Measurements from ENCODE around the gene BIN1. TPM values are rescaled to one million over a fixed set of nuclear protein-coding genes. Genes with fewer than 3 reads are reported as not detected.
A peak's percentile ranks its signal among the peaks of the same experiment; 100 is the strongest.

The BIN1 gene
- total and polyA plus RNA-seq, 8 donors = 32.0 to 98.7 (median 76.7) TPM

DNA sequence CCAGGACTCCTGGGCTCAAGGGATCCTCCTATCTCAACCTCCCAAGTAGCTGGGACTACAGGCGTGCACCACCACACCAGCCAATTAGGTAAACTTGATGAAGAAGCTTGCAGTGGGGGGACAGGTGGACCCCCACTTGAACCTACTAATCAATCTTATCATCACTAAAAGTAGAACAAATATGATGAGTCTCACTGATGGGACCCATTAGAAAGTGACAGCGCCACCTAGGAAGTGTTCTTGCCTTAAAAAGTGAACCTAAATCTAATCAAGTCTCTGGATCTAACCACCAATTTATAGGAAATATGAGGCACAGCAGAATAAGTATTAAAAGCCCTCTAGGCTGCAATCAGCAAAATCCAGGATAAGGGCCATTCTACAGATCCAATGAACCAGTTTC, 79.2 kb downstream of the BIN1 start:
- Histone ChIP-seq H3K36me3 (no peaks in the 10 kb centered on the region), H3K27ac (no peak overlapping the region), H3K27me3 (peaks cover 6 to 39% of the 10 kb centered on the region in 2 donors), H3K4me3 (no peak overlapping the region), H3K9me3 (peaks cover 0 to 6% of the 10 kb centered on the region in 2 donors), H3K4me1 (peaks cover 0 to 12% of the 10 kb centered on the region in 2 donors)
- DNase-seq (no peak), ATAC-seq (no peak)
- TF ChIP-seq, protein P1, sequence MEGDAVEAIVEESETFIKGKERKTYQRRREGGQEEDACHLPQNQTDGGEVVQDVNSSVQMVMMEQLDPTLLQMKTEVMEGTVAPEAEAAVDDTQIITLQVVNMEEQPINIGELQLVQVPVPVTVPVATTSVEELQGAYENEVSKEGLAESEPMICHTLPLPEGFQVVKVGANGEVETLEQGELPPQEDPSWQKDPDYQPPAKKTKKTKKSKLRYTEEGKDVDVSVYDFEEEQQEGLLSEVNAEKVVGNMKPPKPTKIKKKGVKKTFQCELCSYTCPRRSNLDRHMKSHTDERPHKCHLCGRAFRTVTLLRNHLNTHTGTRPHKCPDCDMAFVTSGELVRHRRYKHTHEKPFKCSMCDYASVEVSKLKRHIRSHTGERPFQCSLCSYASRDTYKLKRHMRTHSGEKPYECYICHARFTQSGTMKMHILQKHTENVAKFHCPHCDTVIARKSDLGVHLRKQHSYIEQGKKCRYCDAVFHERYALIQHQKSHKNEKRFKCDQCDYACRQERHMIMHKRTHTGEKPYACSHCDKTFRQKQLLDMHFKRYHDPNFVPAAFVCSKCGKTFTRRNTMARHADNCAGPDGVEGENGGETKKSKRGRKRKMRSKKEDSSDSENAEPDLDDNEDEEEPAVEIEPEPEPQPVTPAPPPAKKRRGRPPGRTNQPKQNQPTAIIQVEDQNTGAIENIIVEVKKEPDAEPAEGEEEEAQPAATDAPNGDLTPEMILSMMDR (IDR thresholded peaks at IDR 0.05) = no peak
- intact Hi-C loops (cut with DNase I) = no loop called here

DNA sequence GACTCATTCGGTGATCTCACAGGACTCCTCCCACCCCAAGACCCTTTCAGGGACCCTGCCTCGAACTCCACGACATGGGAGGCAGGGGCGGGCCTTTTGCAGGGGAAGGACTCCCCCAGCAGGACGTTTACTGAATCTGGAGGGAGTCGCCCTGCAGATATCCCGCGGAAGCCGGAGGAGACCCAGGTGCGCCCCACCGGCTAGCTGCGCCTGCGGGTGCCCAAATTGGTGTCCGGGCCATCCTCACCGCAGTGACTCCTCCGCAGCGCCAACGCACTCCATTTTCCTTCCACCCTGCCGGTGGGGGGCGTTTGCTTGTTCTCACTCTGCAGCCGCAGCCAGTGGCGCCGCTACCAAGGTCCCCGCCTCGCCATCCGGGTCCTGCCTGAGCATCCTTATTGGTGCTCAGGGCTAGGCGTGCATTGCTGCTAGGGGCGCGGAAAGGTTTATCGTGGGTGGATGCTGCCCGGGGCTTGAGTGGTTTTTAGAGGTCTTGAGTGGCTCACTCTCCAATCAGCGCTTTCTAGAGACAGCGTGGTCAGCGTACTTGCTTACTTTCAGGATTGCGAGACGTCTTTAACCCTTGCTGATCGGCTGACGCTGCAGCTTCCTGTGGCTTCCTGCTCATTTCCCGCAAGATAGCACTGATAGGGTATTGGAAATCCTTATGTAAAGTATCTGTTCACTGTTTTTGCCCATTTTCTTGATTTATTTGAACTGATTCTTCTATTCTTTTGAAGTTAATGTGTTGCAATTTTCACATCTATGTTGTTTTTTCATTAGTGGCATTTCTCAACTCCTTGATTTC, 81.4 kb downstream of the BIN1 start:
- Histone ChIP-seq H3K4me1 (peaks cover 0 to 12% of the 10 kb centered on the region in 2 donors), H3K27ac (no peak overlapping the region), H3K27me3 (peaks cover 6 to 39% of the 10 kb centered on the region in 2 donors), H3K9me3 (peaks cover 0 to 6% of the 10 kb centered on the region in 2 donors), H3K36me3 (no peaks in the 10 kb centered on the region), H3K4me3 (peak overlapping the region; percentile 28 to 34)
- ATAC-seq (peak; percentile 97), DNase-seq (peak; percentile 49 to 89 (median 76))
- TF ChIP-seq, protein P1 (IDR thresholded peaks at IDR 0.05) = no peak
- intact Hi-C loops (cut with DNase I) = no loop called here

DNA sequence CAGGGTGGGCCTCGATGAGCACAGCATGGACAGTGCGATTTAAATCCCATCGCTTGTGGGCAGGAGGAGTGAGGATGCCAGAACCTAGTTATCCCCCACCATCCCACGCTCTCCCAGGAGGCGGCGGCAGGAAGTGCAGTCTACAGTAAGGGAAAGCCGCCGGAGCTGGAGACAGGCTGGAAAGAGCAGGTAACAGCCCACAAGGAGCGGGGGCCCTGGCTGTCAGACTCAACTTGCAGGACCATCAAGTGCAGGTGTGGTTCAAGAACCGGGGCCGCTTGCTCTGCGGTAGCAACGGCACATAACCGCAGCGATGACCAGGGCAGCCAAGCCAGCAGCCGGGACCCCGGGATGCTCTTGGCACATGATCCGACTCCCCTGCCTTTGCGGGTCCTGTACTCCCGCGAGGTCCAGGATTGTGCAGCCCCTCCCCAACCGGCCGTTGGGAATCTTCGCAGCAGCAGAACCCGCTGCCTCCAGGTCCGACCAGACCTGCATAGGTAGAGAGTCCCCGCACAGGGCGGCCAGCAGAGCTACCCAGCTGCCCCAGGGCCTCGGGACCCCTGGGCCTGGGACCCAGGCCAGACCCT, 82.1 kb downstream of the BIN1 start:
- no peak overlapping the region for H3K27ac ChIP-seq
- peak; percentile 76 for ATAC-seq

DNA sequence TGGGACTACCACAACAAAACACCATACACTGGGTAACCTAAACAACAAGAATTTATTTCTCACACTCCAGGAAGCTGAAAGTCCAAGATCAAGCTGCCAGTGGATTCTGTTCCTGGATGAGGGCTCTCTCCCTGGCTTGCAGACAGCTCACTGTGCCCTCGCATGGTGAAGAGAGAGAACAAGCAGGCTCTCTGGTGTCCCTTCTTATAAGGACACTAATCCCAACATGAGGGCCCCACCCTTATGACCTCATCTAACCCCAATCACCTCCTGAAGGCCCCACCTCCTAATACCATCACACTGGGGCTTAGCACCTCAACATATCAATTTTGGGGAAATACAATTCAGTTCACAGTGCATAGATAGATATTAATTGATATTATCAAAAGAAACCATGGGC, 83.5 kb downstream of the BIN1 start:
- DNase-seq (no peak), ATAC-seq (no peak)
- peaks cover 0 to 12% of the 10 kb centered on the region in 2 donors for H3K4me1 ChIP-seq
- intact Hi-C loops (cut with DNase I) = no loop called here
- H3K27me3 ChIP-seq = peaks cover 6 to 39% of the 10 kb centered on the region in 2 donors
- TF ChIP-seq, protein P1 (IDR thresholded peaks at IDR 0.05) = no peak
- no peaks in the 10 kb centered on the region for H3K36me3 ChIP-seq
- no peak overlapping the region for H3K27ac ChIP-seq
- peaks cover 0 to 6% of the 10 kb centered on the region in 2 donors for H3K9me3 ChIP-seq
- no peak overlapping the region for H3K4me3 ChIP-seq

More for the DNA sequence above, 82.1 kb downstream of the BIN1 start:
- Histone ChIP-seq H3K36me3 (no peaks in the 10 kb centered on the region), H3K27me3 (peaks cover 6 to 39% of the 10 kb centered on the region in 2 donors), H3K4me3 (peak overlapping the region; percentile 28 to 34), H3K9me3 (peaks cover 0 to 6% of the 10 kb centered on the region in 2 donors), H3K4me1 (peaks cover 0 to 12% of the 10 kb centered on the region in 2 donors)
- intact Hi-C loops (cut with DNase I) = no loop called here
- TF ChIP-seq, protein P1 (IDR thresholded peaks at IDR 0.05) = no peak
- peak in 2 of 4 donors; percentile 36 to 76 for DNase-seq

DNA sequence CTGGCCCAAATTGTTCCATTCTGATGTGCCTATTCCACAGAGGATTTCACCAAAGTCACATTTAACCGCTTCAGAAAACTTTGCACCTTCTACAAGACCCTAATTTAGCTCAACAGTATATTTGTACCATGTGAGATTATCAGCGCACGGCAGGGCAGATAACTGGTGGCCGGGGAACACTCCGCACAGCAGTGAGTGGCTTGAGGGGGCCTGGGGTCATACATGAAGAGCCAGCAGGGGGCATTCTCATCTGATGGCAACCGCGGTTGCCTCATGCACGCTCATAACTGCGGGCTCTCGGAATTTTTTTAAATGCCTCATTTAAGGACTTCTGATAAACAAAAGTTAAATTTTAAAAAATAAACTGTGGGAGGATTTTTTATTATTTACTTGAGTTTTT, 84.1 kb downstream of the BIN1 start:
- intact Hi-C loops (cut with DNase I) = no loop called here
- H3K4me3 ChIP-seq = no peak overlapping the region
- H3K4me1 ChIP-seq = peaks cover 0 to 12% of the 10 kb centered on the region in 2 donors
- DNase-seq (no peak), ATAC-seq (no peak)
- H3K36me3 ChIP-seq = no peaks in the 10 kb centered on the region
- no peak overlapping the region for H3K27ac ChIP-seq
- TF ChIP-seq, protein P1 (IDR thresholded peaks at IDR 0.05) = no peak
- peaks cover 0 to 6% of the 10 kb centered on the region in 2 donors for H3K9me3 ChIP-seq
- peaks cover 6 to 34% of the 10 kb centered on the region in 2 donors for H3K27me3 ChIP-seq
